ENCODE data around the gene ACY1.

Gene ACY1

DNA sequence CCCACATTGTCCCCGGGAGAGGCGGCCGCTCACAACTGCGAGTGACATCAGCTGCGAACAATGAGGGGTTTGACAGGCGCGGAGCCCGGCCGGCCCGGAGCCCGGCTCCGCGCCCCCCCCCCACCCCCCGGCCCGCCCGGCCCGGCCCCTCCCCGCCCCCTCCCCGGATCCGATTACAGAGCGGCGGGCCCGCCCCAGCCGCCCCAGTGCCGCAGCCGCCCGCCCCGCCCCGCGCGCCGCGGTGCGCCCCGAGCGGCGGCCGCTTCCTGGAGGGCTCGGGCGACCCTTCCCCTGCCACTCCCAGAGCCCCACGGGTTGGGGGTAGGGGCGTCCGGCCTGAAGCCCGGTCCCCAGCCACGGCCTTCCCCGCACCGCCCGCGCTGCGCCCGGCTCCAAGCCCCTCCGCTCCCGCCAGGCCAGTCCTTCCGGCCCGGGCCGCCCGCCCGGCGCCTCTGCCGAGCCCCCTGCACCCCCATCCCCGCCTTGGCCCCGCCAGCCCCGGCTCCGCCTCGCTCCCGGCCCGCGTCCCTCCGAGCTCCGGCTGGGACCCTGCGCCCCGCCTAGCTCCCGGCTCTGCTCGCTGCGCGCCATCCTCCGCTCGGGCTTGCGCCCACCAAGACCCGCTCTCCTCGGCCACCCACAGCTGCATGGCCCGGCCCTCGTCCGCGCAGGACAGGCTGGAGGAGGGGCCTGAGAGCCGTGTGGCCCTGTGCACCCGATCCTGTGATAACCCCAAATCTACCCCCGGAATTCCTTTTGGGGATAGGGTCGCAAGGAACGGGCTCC, 15.8 kb upstream of the ACY1 start, which contains the start of gene PCBP4:
Gene PCBP4, minus strand, starts transcription at position 71 of the 786 bp plus-strand sequence. CDS start 6,214 bp downstream, outside the sequence.
- no peak within 1 kb of the TSS for H3K27ac ChIP-seq
- H3K27me3 ChIP-seq (replicated peaks) = no peaks in the 10 kb centered on the region
- no peaks in the 10 kb centered on the region for H3K36me3 ChIP-seq (replicated peaks)
- TF ChIP-seq, protein P1, sequence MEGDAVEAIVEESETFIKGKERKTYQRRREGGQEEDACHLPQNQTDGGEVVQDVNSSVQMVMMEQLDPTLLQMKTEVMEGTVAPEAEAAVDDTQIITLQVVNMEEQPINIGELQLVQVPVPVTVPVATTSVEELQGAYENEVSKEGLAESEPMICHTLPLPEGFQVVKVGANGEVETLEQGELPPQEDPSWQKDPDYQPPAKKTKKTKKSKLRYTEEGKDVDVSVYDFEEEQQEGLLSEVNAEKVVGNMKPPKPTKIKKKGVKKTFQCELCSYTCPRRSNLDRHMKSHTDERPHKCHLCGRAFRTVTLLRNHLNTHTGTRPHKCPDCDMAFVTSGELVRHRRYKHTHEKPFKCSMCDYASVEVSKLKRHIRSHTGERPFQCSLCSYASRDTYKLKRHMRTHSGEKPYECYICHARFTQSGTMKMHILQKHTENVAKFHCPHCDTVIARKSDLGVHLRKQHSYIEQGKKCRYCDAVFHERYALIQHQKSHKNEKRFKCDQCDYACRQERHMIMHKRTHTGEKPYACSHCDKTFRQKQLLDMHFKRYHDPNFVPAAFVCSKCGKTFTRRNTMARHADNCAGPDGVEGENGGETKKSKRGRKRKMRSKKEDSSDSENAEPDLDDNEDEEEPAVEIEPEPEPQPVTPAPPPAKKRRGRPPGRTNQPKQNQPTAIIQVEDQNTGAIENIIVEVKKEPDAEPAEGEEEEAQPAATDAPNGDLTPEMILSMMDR (IDR thresholded peaks at IDR 0.05; ENCODE audit: low read depth, low read length, missing control alignments) = no peak
- in situ Hi-C loops (cut with HindIII; ENCODE audit: low pct_ligation_motif_present, low sequenced_read_pairs) = no loop called here
- no peak for DNase-seq
- H3K4me3 ChIP-seq (ENCODE audit: low read depth, low read length) = peak within 1 kb of the TSS; percentile 62

DNA sequence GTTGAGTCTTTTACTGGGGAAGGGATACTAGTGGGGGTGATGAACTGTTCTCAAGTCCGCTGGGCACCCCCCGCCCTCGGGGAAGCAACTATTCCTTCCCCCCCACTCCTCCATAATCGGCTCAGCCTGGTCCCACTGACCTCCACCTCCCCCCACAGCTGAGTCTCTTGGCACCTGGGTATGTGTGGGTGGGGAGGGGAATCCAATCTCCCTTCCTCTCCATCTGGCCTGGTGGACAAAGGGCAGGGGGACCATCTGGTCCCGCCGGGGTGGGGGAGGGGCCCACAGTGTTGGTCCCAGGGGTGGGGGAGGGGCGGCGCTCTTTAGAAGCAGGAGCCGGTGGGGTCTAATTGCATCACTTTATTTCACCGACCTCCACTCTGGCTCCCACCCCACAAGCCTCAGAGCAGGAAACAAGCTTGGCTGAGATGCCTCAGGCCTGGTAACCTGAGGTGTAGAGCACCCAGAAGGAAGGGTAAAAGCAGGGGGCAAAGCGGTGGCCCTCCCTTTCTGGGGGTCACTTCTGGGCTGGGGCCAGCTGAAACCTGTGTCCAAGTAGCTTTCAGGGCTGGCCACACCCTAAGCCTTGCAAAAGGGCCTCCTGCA, 15.1 kb upstream of the ACY1 start:
- DNase-seq = no peak
- in situ Hi-C loops (cut with HindIII; ENCODE audit: low pct_ligation_motif_present, low sequenced_read_pairs) = no loop called here
- H3K27ac ChIP-seq = no peak overlapping the region
- TF ChIP-seq, protein P1 (IDR thresholded peaks at IDR 0.05; ENCODE audit: low read depth, low read length, missing control alignments) = no peak
- peak overlapping the region; percentile 61 for H3K4me3 ChIP-seq (ENCODE audit: low read depth, low read length)
- H3K36me3 ChIP-seq (replicated peaks) = no peaks in the 10 kb centered on the region
- H3K27me3 ChIP-seq (replicated peaks) = no peaks in the 10 kb centered on the region

DNA sequence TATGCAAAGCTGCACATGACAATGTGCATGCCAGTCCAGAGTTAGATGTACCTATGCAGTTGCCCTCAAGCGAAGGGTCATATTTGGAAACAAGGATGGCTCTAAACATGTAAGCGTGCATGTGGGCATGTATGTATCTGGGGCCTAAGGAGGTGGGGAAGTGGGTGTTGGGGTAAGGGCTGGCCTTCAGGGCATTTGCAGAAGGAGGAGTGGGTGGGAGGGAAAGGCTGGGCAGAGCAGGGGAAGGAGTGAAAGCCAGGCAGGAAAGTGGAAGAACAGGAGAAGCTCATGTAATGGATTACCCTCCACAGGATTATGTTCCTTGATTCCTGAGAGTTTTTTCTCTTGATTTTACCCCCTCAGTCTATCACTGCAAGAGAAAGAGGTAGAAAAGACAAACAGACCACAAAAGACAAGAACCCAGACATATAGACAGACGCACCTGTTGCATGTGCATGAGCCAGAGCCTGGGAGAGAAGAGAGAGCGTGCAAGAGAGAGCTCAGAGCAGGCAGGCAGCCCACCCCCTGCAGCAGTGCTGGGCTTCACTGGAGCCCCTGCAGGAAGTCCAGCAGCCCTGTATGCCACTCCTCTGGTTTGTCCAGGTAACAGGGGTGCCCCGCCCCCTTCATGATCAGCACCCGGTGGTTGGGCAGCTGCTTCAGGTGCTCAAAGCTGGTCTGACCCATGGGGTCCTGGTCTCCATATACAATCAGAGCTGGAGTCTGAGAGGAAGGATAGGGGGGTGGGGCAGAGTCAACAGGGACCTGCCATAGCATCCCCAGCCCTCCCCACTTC, 14.3 kb upstream of the ACY1 start:
- TF ChIP-seq, protein P1 (IDR thresholded peaks at IDR 0.05; ENCODE audit: low read depth, low read length, missing control alignments) = no peak
- in situ Hi-C loops (cut with HindIII; ENCODE audit: low pct_ligation_motif_present, low sequenced_read_pairs) = no loop called here
- Histone ChIP-seq H3K36me3 (replicated peaks) (no peaks in the 10 kb centered on the region), H3K4me3 (ENCODE audit: low read depth, low read length) (no peak overlapping the region), H3K27ac (no peak overlapping the region), H3K27me3 (replicated peaks) (no peaks in the 10 kb centered on the region)
- DNase-seq = no peak

DNA sequence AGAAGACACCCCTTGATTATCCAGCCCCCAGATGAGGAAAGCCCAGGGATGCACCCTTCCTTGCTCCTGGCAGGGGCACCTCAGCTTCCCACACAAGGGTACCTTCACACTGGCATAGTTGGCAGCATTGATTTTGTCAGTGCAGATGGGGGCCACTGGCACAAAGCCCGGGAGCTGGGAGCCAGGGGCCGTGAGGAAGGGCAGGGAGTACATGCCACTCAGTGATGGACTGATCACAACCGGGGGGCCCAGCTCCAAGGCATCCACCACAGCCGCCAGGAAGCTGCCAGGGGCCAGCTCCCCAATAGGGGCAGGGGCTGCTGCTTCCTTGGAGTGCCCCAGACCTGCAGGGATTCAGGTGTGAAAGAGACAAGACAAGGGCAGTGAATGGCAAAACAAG, 13.5 kb upstream of the ACY1 start:
- in situ Hi-C loops (cut with HindIII; ENCODE audit: low pct_ligation_motif_present, low sequenced_read_pairs) = no loop called here
- no peaks in the 10 kb centered on the region for H3K36me3 ChIP-seq (replicated peaks)
- TF ChIP-seq, protein P1 (IDR thresholded peaks at IDR 0.05; ENCODE audit: low read depth, low read length, missing control alignments) = no peak
- no peak overlapping the region for H3K4me3 ChIP-seq (ENCODE audit: low read depth, low read length)
- no peaks in the 10 kb centered on the region for H3K27me3 ChIP-seq (replicated peaks)
- no peak for DNase-seq
- no peak overlapping the region for H3K27ac ChIP-seq

DNA sequence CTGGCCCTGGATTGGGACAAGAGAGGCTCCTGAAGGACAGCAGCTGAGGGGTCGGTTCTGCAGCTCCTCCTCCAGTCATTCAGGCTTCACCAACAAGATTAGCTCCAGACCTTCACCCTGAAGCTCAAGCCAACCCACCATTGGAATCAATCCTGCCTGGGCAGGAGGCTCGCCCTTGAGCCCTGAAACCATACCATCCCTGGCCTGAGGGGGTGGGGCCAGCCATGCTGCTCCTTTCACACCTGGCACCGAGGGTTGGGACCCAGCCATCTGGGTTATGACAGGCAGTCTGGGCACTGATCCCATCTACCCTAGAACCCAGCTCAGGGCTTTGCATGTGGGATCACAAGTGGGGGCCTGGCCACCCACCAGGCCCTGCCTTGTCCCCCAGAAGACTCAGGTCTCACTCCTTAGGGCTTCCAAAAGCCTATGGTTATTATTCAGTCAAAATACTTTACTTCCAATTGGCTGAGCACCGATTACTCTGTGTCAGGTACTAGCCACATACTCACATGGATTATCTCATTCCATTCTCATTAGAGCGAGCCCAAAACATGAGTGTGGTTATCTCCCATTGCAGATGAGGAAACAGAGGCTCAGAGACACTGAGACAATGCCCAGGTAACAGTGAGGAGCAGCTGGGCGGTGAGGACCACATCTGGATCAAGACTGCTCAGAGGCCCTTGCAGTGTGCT, 12.6 kb upstream of the ACY1 start:
- no peaks in the 10 kb centered on the region for H3K27me3 ChIP-seq (replicated peaks)
- TF ChIP-seq, protein P1 (IDR thresholded peaks at IDR 0.05; ENCODE audit: low read depth, low read length, missing control alignments) = no peak
- H3K4me3 ChIP-seq (ENCODE audit: low read depth, low read length) = no peak overlapping the region
- no peak for DNase-seq
- H3K27ac ChIP-seq = no peak overlapping the region
- in situ Hi-C loops (cut with HindIII; ENCODE audit: low pct_ligation_motif_present, low sequenced_read_pairs) = no loop called here
- H3K36me3 ChIP-seq (replicated peaks) = no peaks in the 10 kb centered on the region
